Measurements from ENCODE around the gene RPTOR.
"Not testable (repeated sequence)": the region's sequence is repeated elsewhere in the genome, so short reads cannot be mapped to it uniquely, and the experiment has no call there.

Gene RPTOR

DNA sequence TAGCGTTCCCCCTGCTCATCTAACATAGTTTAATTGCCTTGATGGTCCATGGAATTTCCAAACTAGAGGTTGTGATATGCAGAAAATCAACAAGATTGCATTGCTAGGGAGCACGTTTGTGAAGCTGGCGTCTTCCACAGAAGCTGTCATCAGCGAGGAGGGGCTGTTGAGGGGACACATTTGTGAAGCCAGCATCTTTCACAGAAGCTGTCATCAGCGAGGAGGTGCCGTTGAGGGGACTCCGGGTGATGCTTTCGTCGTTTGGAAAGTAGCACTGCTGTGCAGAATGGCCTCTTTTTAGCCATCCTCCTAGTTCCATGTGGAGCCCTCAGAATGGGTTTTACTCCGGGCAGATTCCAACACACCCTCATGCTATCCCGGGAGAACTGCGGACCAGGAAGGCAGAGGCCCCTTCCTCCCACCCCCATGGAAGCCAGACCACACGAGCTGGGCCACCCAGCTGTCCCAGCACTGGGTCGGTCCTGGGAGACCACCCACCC, 327.4 kb downstream of the RPTOR start:
- POLR2A ChIA-PET: no interaction called here
- TF ChIP-seq, protein P1, sequence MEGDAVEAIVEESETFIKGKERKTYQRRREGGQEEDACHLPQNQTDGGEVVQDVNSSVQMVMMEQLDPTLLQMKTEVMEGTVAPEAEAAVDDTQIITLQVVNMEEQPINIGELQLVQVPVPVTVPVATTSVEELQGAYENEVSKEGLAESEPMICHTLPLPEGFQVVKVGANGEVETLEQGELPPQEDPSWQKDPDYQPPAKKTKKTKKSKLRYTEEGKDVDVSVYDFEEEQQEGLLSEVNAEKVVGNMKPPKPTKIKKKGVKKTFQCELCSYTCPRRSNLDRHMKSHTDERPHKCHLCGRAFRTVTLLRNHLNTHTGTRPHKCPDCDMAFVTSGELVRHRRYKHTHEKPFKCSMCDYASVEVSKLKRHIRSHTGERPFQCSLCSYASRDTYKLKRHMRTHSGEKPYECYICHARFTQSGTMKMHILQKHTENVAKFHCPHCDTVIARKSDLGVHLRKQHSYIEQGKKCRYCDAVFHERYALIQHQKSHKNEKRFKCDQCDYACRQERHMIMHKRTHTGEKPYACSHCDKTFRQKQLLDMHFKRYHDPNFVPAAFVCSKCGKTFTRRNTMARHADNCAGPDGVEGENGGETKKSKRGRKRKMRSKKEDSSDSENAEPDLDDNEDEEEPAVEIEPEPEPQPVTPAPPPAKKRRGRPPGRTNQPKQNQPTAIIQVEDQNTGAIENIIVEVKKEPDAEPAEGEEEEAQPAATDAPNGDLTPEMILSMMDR (IDR thresholded peaks at IDR 0.05; ENCODE audit: control extremely low read depth, extremely low read depth, low read depth, missing control alignments): no peak
- no peak for DNase-seq (ENCODE audit: extremely low spot score)
- CTCF ChIA-PET: no interaction called here

DNA sequence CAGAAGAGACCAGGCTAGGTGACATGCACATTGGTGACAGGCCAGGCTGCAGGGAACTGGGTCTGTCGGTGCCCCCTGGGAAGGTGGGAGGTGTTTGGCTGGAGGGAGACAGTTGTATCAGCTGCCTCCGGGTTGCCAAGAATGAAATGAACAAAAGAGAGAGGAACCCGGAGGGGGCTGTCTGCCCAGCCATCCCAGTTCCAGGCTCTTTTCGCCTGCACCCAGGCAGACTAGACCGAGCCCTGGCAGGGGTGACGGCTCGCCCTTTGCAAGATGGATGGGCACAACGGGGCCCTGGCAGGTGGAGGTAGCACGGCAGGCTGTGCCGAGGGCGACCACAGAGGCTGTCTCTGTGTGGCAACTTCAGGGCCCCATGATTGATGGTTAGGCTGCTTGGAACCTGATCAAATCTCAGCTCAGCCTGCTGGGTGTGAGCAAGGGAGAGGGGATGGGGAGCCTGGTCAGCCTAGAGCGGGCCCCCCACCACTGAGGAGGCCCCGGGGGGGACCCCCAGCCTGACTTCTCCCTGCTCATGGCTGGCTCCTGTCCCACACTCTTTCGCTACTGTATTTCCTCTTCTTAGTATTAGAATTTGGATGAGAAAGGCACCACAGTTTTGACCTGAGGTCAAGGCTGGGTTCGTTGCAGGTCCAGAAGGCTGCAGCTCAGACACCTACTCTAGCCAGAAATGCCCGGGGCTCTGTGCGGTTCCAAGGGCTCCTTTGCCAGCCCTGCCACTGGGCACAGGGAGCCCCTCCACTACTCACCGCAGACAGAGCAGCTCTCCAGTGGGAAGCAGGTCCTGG, 328.1 kb downstream of the RPTOR start:
- POLR2A ChIA-PET: no interaction called here
- no peak for DNase-seq (ENCODE audit: extremely low spot score)
- TF ChIP-seq, protein P1 (IDR thresholded peaks at IDR 0.05; ENCODE audit: control extremely low read depth, extremely low read depth, low read depth, missing control alignments): no peak
- CTCF ChIA-PET: interaction anchor here (0.9 kb wide), 1 partner anchor 27 kb away, joined by 3 read pairs; no protein-coding TSS in a partner anchor

DNA sequence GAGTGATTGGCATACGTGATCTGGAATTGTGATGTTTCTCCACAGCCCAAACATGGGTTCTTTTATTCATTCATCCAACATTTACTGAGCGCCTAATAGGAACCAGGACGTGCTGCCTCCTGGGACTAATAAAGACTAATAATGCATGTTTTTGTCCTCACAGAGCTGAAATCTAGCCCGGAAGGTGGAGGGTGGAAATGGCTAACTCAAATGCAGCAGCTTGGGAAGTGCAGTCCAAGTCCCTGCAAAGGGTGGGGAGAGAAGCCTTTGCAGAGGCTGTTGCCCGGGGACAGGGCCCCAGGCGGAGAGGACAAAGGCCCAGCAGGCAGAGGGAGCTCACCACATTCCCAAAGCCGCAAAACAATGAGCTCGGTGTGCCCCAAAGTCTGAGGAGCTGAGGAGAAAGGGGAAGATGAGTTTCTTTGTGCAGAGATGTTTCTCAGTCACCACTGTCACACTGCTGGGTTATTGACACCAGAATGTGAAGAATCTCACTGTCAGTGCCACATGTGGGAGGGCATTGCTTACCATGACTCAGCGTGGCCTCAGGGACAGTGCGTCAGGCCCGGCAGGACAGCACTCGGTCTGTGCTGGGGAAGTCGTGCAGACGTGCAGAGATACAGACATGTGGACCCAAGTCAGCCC, 328.8 kb downstream of the RPTOR start:
- CTCF ChIA-PET: interaction anchor here (0.9 kb wide), 2 partner anchors 17 to 26 kb away, joined by 3 read pairs; no protein-coding TSS in a partner anchor
- POLR2A ChIA-PET: no interaction called here
- DNase-seq (ENCODE audit: extremely low spot score): no peak
- TF ChIP-seq, protein P1 (IDR thresholded peaks at IDR 0.05; ENCODE audit: control extremely low read depth, extremely low read depth, low read depth, missing control alignments): no peak

DNA sequence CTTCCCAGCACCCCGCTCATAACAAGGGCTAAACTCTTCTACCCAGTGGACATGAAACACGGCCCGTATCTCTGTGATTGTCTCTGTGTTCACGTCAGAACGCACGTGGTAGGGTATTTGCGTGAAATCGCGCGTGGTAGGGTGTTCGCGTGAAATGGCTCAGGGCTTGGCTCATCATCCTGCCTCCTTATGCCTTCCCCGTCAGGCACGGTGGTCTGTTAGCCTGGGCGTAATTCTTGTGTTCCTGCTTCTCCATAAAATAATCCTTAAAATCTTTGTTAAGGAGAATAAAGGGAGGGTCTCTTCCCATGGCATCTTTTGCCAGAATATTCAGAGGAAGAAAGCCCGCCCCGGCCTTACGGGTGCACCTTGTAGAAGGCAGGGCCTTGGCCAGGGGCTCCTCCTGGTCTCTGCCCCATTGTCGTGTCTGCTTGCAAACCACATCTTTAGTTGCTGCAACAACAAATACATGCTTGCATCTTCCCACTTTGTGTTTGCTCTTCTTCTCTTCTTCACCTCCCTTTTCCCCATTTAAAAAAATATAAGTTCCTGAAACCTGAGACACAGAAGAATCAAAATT, 330.3 kb downstream of the RPTOR start:
- ChIA-PET CTCF (interaction anchor here (0.9 kb wide), 1 partner anchor 8 kb away, joined by 3 read pairs; no protein-coding TSS in a partner anchor), POLR2A (no interaction called here)
- DNase-seq (ENCODE audit: extremely low spot score): no peak
- TF ChIP-seq, protein P1 (IDR thresholded peaks at IDR 0.05; ENCODE audit: control extremely low read depth, extremely low read depth, low read depth, missing control alignments): no peak

DNA sequence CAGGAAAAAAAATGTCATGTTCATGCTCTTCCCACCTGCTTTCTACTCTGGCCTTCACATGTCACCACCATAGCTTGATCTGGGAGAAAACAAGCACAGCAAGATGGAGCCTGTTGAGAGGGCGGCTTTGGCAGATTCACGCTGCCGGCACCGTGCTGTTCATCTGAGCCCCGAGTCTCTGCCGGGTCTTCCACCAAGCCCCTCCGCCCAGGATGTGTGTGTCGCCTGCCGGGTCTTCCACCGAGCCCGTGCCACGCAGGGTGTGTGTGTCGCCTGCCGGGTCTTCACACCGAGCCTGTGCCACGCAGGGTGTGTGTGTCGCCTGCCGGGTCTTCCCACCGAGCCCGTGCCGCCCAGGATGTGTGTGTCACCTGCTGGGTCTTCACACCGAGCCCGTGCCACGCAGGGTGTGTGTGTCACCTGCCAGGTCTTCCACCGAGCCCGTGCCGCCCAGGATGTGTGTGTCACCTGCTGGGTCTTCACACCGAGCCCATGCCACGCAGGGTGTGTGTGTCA, 330.9 kb downstream of the RPTOR start:
- POLR2A ChIA-PET; CTCF ChIA-PET; DNase-seq (ENCODE audit: extremely low spot score): not testable (repeated sequence)

DNA sequence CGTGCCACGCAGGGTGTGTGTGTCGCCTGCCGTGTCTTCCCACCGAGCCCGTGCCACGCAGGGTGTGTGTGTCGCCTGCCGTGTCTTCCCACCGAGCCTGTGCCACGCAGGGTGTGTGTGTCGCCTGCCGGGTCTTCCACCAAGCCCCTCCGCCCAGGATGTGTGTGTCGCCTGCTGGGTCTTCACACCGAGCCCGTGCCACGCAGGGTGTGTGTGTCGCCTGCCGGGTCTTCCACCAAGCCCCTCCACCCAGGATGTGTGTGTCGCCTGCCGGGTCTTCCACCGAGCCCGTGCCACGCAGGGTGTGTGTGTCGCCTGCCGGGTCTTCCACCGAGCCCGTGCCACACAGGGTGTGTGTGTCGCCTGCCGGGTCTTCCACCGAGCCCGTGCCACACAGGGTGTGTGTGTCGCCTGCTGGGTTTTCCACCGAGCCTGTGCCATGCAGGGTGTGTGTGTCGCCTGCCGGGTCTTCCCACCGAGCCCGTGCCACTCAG, 331.9 kb downstream of the RPTOR start:
- POLR2A ChIA-PET; DNase-seq (ENCODE audit: extremely low spot score): not testable (repeated sequence)
- CTCF ChIA-PET: interaction anchor here (1.5 kb wide), 1 partner anchor 10 kb away, joined by 5 read pairs; no protein-coding TSS in a partner anchor

DNA sequence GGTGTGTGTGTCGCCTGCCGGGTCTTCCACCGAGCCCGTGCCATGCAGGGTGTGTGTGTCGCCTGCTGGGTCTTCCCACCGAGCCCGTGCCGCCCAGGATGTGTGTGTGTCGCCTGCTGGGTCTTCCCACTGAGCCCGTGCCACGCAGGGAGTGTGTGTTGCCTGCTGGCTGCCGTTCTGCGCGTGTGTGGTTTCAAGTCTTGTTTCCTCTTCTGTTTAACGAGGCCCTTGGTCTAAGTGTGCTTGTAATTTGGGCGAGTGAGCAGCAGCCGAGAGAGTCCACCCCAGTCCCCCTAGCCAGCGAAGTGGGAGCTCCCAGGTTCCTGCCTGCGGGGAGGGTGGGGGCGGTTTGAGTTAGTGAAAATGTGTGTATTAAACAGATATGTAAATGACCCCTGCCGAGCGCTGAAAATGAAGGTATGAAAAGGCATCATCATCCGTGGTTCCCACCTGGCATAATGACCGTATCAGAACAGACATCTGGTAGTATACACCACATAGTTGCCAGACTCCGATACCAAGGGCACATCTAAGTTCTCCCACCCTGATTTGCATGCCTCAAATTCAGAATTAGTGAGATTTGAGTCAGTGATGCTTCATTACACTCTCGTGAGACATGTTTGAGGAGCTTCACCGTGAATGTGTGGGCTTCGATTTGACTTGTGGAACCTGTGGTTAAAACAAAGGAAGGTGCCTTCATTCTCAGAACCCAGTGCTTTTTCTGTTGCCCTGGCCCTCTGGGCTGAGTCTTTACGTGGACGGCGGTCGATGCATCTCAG, 332.5 kb downstream of the RPTOR start:
- DNase-seq (ENCODE audit: extremely low spot score): peak; percentile 88
- TF ChIP-seq, protein P1 (IDR thresholded peaks at IDR 0.05; ENCODE audit: control extremely low read depth, extremely low read depth, low read depth, missing control alignments): no peak
- ChIA-PET CTCF (interaction anchor here (0.7 to 1.5 kb wide), 5 partner anchors 8 to 93 kb away, joined by 3 to 6 read pairs (median 5); no protein-coding TSS in a partner anchor), POLR2A (no interaction called here)

Data from GM10248 (cell line).